HG03175 (cell line): Measurements from ENCODE around the gene KIAA0232.
"Not testable (repeated sequence)": the region's sequence is repeated elsewhere in the genome, so short reads cannot be mapped to it uniquely, and the experiment has no call there.

ENCODE experiments used
- ATAC-seq: cut with Tn5 transposase; IDR thresholded peaks from one replicate; pipeline ENCODE4 v1.9.1; 2021; ENCODE audit warnings: mild to moderate bottlenecking, moderate library complexity; ENCODE audit not compliant: unreplicated experiment

KIAA0232 gene

DNA sequence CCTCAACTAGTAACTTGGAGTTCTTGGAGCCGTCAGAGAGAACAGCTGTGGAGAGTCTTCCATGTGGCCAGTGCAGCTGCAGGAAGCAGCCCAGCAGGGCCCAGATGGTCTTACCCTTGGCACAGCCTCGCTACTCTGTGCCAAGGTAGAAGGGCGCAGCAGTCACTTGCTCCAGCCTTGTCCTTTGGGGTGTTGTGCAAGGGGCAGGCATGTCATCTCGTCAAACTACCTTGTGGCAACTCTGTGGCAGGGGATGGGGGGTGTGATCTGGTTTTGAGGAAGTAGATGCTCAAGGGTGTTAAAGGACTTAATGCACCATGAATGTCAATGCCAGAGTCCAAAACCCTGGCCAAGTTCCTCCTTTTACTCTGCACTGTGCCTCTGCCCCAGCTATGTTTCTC is 92.9 kb downstream of the KIAA0232 start:
- ATAC-seq = peak; percentile 57

DNA sequence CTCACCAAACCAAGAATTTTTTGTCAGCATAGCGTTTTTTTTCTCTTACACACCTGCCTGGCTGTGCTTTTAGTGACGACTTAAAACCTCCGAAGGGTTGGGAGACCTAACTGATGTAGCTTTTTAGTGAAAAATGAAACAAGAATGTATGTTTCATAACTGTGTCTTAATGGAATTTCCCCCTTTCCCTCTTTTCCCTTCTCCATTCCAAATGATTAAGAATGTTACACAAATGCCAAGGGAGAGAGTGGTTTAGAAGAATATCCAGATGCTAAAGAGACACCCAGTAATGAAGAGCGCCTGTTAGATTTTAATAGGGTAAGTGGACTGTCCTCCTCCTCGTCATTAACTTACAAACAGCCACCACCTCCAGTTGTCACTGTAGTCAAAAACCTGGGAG is 93.9 kb downstream of the KIAA0232 start:
- no peak for ATAC-seq

DNA sequence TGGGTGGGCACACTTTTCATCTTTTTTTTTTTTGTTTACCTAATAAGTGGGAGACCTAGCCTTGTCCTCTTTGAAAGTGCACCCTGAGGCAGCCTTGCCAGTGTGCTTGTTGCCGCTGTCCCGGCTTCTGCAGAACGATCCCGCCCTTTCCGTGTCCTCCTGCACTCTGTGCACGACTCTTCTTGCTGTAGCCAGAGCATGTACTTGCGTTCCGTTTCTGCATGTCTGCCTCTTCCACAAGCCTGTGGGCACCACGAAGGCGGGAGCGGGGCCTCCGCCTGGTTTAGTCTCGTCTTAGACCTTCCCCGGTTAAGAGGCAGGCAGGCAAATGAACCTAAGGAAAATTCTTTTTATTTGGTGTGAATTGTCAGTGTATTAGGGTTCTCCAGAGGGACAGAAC is 94.5 kb downstream of the KIAA0232 start:
- ATAC-seq = no peak

DNA sequence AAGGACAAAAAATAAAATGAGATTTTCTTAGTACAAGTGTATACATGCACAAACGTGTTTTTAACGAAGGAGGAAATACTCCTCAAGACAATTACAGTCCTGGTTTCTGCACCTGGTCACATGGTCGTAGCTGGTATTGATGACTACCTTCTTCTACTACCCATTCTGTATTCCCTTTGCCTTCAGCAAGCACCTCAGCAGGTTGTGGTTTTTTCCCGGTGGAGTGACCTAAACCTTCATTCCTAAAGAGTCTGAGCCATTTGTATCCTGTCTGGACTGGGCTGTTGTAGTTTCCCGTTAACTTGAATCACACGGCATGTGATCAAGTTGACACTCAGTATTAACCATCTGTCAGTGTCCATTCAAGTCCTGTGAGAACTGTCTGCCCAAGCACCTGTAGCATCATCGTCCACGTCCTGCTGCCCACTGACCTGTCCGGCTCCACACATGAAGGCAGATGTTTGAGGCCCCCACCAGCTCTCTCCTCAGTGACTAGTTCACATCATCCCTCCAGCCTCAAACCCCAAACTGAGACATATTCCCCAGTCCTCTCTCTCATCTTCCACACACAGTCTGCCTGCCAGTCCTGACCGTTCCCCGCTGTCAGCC is 96.0 kb downstream of the KIAA0232 start:
- no peak for ATAC-seq

DNA sequence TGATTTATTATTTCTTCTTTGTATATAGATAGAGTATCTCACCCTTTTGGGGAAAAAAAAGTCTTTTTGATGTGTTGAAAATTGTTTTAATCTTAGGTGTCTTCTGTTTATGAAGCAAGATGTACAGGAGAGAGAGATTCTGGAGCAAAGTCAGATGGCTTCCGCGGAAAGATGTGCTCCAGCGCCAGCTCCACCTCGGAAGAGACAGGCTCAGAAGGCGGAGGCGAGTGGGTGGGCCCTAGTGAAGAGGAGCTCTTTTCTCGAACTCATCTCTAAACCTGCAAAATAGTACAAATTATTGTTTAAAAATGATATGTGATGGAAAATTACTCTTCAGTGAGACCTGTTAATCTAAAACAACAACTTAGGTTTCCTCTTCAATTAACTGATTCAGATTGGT is 98.2 kb downstream of the KIAA0232 start:
- no peak for ATAC-seq

DNA sequence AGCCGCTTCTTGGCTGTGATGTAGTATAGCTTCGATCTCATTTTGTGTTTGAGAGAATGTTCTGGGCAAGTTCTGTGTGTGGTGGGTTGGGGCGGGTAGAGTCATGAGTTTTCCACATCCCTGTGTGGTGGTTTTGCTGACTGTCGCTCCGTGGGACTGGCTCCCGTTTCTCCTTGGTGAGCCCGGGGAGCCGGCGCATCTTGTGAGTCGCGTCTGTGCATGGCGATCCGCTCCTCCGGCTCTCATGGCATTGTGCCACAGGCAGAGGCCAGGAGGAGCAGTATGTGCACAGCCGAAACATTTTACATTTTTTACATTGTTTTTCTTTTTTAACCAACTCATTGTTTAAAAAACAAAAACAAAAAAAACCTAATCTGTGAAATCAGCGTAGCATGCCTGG is 99.4 kb downstream of the KIAA0232 start:
- ATAC-seq = no peak

DNA sequence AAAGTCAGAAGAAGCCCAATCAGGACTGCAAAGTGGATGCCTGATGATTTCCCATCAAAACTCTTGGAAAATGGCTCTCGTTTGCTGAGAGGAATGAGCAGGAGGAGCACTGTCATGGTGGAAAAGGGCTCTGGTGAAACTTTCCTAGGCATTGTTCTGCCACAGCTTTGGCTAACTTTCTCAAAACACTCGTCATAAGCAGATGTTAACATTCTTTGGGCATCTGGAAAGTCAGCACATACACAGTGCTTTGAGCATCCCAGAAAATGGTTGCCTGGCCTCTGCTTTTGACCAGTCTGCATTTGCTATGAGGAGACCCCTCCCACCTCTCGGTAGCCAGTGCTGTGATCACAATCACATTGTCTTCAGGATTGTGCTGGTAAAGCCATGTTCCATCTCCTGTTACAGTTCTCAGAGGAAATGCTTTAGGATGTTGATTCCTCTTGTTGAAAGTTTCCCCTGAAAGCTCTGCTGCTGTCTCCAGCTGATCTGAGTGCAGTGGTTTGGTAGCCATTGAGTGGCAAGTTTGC is 101.9 kb downstream of the KIAA0232 start:
- no peak for ATAC-seq

DNA sequence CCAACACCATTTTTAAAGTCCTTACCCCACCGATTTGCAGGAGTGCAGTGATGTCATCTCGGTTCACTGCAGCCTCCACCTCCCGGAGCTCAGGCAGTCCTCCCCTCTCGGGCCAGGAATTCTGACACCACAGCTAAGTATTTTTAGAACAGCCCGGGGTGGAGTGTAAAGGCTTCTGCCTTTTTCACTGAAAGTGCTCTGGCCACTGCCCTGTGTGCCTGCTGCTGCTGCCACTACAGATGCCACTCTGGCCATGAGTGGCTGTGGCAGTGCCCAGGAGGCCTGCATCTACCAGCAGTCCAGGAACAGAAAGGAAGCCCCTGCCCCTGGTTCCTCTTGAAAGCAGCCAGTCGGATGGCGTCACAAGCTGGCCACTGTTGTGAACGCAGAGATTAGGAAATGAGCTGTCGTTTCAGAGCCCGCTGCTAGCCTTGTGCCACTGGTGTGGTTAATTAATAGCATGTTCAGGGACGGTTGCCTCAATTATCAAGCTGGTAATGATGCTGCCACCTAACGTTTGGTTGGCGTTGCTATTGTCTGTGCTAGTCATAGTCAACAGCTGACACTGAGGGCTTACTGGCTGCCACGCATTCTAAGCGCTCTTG is 103.5 kb downstream of the KIAA0232 start:
- ATAC-seq = peak; percentile 68

DNA sequence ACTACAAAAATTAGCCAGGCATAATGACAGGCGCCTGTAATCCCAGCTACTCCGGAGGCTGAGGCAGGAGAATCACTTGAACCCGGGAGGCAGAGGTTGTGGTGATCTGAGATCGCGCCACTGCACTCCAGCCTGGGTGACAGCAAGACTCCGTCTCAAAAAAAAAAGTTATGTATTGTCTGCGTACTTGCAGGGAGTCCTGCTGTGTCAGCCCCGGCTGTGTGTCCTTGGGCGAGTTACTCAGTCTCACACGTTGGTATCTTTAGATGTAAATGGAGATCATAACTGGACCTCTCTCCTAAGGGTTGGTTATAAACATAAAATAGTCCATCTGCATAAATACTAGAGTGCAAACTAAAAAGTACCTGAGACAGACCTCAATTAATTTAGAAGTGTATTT is 104.4 kb downstream of the KIAA0232 start:
- no peak for ATAC-seq

DNA sequence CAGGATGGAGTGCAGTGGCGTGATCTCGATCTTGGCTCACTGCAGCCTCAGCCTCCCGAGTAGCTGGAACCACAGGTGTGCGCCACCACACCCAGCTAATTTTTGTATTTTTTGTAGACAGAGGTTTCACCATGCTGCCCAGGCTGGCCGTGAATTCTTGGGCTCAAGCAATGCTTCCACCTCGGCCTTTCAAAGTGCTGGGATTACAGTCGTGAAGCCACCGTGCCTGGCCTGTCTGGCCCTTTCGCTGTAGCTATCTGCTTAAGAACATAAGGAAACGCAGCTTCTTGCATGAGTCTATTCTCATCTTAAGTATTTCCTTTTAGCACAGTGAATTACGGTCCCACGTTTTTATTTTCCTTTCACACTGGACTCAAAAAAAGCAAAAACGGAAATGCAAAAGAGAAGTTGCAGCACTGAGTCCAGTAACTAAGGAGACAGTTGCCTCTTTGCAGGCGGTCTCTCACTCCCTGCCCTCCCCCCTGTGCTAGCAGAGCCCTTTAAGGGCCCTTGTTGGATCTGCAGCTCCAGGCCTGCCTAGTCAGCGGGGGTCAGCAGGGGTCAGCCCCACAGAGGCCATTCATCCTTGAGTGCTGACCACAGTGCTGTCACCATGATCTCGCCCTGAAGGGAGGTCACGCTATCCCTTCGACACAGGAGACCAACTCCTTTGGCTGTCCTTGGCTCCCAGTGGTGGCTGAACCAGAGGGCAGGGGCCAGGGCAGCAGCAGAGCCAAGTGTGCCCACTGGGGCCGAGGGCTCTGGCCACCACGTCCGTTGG is 105.3 kb downstream of the KIAA0232 start:
- no peak for ATAC-seq

DNA sequence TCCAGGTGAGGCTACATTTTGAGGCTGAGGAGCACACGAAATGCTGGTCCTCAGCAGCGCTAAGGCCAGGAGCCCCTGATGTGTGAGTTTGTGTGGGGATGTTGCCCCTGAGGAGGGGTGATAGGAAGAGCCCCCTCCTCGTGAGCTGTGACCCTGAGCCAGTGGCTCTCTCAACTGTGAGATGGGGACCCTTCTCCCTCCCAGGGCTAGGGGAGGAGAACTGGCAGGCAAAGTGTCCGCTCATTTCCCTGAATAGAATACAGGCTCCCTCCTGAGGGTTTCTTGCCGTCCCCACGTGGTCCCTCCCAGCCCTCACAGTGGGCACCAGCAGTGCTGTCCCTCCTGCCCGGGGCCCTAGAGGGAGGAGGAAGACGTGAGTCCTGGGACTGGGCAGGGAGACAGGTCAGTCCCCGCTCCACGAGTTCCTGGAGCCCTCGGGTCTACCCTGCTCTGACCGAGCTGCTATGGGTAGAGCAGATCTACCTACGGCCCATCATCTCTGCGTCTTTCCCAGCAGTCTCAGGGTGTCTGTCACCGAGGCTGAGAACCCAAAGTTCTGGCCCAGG is 106.1 kb downstream of the KIAA0232 start:
- ATAC-seq = no peak

DNA sequence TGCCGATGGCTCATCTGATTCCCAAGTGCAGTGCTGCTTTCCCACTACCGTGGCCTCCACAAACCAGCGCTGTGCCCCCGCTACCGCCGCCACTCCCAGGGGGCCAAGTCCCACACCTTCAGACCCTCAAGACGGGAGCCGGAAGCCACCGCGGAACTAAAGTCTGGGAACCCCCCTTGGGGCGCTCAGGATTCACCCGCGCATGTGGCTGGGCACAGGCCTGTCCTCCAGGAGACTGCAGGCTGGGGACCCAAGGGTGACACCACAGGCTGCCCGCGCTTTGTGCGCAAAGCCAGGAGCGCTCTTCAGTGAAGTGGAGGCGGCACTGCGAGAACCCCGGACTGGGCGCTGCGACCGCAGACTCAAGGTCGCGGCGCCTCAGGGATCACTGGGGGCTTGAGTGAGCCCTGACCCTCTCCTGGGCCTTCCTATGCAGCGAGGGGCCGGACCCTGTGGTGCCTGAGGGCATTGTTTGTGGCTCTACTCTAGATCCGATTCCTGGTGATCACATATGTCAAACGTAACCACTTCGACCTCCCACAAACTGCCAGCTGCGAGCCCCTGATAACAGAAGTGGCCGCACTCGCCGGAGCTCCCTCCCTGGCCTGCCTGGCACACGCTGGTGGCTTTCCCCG is 106.7 kb downstream of the KIAA0232 start:
- no peak for ATAC-seq

DNA sequence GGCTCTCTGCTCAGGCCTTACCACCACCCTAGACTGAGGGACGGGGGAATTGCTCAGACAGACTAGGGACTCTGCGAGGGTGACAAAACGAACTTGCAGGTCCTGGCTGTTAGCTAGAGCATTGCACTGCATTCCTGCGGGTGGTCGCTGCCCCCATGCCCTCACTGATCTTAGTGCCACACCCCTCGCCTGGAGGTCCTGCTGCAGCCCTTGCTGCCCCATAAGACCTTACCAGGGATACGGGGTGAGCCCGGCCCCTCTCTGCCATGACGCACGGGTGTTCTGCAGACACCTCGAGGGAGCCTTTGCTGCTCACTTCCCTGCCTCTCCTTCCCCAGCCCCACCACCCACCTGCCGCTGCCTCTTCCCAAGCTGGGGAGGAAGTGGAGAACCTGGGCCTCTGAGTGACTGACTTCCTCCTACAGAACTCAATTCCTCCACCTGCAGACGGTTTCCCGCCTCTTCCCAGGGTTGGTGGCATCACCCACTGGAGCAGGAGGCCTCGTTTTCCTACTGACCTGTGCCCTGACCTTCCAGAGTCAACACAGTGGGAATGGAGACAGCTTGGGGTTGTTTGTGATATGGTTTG is 107.3 kb downstream of the KIAA0232 start:
- ATAC-seq = no peak

DNA sequence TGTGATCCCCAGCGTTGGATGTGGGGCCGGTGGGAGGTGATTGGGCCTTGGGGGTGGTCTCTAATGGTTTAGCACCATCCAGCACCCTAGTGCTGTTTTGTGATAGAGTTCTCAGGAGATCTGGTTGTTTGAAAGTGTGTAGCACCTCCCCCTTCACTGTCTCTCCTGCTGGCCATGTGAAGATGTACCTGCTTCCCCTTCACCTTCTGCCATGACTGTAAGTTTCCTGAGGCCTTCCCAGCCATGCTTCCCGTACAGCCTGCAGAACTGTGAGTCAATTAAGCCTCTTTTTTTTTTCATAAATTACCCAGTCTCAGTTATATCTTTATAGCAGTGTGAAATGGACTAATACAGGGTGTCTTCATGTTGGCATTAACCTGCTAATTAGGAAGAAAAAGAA is 107.8 kb downstream of the KIAA0232 start:
- no peak for ATAC-seq

DNA sequence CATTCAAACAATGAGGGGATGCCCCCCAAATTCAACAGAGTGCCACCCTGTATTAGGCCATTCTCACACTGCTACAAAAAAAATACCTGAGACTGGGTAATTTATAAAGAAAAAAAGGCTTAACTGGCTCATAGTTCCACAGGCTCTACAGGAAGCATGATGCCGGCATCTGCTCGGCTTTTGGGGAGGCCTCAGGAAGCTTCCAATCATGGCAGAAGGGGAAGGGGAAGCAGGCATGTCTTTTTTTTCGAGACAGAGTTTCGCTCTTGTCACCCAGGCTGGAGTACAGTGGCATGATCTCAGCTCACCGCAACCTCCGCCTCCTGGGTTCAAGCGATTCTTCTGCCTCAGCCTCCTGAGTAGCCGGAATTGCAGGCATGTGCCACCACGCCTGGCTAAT is 108.4 kb downstream of the KIAA0232 start:
- ATAC-seq = not testable (repeated sequence)

DNA sequence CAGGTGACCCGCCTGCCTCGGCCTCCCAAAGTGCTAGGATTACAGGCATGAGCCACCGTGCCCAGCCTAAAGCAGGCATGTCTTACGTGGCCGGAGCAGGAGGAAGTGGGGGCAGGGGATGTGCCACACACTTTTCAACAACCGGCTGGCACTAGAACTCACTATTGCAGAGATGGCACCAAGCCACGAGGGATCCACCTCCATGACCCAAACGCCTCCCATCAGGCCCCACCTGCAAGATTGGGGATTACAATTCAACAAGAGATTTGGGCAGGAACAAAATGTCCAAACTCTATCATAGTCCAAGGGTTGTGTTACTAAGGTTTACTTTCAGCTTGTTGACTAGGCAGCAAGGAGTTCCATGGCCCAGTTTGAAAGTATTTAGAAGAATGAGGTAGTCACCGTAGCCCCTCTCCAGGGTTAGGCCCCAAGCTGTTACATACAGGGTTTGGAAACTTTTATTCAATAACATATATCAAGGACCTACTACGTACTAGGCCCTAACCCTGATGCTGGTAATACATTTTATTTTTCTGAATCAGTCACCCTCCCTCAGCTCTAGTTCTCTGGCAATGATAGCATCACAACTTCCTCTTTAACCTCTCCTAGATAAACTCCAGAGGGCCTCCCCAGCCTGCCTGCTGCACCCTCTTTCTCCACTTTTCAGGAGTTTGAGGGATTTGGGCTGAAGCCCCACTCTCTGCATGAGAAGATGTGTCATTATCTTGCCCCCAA is 109.1 kb downstream of the KIAA0232 start:
- no peak for ATAC-seq

DNA sequence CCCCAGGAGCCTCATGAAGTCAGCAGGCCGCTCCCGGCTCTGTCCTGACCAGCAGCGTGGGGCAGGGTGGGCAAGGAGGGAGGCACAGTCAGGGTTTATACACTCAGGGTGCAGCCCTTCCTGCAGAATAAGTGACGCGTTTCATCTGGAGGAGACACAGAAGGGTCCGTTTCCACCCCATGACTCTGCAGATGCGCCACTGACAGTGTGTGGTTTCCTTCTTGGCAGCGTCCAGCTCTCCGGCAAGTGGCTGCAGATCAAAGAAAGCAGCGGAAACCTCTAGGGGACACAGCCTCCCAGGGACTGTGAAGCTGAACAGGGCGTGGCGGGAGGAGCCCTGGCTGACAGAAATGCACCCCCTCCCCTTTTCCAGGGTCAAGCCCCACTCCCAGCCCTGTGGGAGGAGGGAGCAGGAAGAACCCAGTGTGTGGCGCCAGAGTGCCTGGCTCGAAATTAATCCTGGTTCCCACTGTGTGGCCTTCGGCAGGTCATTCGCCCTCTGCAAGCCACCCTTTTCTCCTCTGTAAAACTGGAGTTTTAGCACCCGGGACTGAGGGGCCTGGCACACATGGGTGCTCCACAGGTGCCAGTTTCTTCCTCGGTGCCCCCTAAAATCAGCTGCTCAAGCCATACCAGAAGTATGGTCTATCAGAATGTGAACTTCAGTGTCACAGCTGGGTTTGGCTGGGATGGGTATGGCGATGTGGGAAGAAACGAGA is 109.8 kb downstream of the KIAA0232 start:
- ATAC-seq = no peak

DNA sequence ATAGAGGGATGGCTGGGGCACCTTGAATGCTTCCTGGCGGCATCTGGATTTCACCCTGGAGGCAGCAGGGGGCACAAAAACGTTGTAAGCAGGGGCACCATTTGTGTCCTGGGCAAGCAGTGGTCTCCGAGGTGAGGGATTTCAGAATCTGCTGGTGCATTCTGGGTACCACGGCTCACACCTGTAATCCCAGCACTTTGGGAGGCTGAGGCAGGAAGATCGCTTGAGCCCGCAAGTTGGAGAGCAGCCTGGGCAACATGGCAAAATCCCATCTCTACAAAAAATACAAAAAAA is 110.3 kb downstream of the KIAA0232 start:
- no peak for ATAC-seq

DNA sequence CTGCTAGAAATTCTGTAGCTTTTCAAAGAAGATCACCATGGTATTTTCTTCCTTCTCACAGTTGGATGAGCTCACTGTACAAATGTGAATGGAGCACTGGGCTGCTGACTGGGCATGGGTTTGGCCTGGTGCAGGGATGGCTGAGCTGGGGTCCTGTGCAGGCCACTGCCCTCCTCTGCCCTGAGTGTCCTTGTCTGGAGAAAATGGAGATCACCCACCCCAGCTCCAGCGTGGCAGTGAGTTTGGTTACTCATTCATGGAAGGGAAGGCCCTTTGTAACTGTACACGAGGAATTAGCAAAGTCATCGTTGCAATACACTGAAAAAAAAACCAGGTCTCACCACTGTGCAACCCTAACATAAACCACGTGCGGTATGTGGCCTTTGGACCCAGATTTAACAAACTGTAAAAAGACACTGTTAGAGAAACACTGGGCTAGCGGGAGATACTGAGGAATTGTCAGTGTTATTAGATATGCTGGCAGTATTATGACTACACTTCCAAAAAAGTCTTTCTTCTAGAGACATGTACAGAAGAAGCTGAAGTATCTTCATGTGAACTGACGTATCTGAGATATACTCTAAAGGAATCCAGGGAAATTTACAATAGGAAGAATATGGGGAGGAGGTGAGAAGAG is 111.0 kb downstream of the KIAA0232 start:
- ATAC-seq = no peak
